ENCODE data around the gene OR11H7.

DNA sequence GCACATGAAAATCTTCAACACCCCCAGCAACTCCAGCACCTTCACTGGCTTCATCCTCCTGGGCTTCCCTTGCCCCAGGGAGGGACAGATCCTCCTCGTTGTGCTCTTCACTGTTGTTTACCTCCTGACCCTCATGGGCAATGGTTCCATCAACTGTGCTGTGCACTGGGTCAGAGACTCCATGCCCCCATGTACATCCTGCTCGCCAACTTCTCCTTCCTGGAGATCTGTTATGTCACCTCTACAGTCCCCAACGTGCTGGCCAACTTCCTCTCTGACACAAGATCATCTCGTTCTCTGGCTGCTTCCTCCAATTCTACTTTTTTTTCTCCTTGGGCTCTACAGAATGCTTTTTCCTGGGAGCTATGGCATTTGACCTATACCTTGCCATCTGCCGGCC lies 49.6 kb upstream of the OR11H7 start:
- TF ChIP-seq, protein P1, sequence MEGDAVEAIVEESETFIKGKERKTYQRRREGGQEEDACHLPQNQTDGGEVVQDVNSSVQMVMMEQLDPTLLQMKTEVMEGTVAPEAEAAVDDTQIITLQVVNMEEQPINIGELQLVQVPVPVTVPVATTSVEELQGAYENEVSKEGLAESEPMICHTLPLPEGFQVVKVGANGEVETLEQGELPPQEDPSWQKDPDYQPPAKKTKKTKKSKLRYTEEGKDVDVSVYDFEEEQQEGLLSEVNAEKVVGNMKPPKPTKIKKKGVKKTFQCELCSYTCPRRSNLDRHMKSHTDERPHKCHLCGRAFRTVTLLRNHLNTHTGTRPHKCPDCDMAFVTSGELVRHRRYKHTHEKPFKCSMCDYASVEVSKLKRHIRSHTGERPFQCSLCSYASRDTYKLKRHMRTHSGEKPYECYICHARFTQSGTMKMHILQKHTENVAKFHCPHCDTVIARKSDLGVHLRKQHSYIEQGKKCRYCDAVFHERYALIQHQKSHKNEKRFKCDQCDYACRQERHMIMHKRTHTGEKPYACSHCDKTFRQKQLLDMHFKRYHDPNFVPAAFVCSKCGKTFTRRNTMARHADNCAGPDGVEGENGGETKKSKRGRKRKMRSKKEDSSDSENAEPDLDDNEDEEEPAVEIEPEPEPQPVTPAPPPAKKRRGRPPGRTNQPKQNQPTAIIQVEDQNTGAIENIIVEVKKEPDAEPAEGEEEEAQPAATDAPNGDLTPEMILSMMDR (IDR thresholded peaks at IDR 0.05; ENCODE audit: low read depth, low read length, poor library complexity, severe bottlenecking), result no peak
- no peak for TF ChIP-seq EZH2phosphoT487 (IDR thresholded peaks at IDR 0.05; ENCODE audit: borderline replicate concordance, low read length)
